ENCODE data around the gene CACNA2D1.
"Not testable (repeated sequence)": the region's sequence is repeated elsewhere in the genome, so short reads cannot be mapped to it uniquely, and the experiment has no call there.

CACNA2D1 gene

GRCh38 chr7:82433507-82433906, 10.1 kb downstream of the CACNA2D1 start:
- DNase-seq, result no peak

- not testable (repeated sequence) for DNase-seq
Observed at GRCh38 chr7:82432743-82433142, 10.8 kb downstream of the CACNA2D1 start.

- DNase-seq, result no peak
Observed at GRCh38 chr7:82430500-82431465, 12.8 kb downstream of the CACNA2D1 start.

GRCh38 chr7:82429408-82429807, 14.2 kb downstream of the CACNA2D1 start:
- no peak for DNase-seq

- DNase-seq, result no peak
Observed at GRCh38 chr7:82428186-82428961, 15.2 kb downstream of the CACNA2D1 start.

- DNase-seq, result no peak
Observed at GRCh38 chr7:82423446-82423845, 20.1 kb downstream of the CACNA2D1 start.

GRCh38 chr7:82419200-82419599, 24.4 kb downstream of the CACNA2D1 start:
- DNase-seq, result no peak

GRCh38 chr7:82417898-82418297, 25.7 kb downstream of the CACNA2D1 start:
- no peak for DNase-seq

GRCh38 chr7:82416402-82416801, 27.2 kb downstream of the CACNA2D1 start:
- no peak for DNase-seq

GRCh38 chr7:82414389-82414788, 29.2 kb downstream of the CACNA2D1 start:
- no peak for DNase-seq

GRCh38 chr7:82413237-82413636, 30.3 kb downstream of the CACNA2D1 start:
- peak; percentile 23 for DNase-seq

- DNase-seq, result no peak
Observed at GRCh38 chr7:82411732-82412131, 31.8 kb downstream of the CACNA2D1 start.

- DNase-seq, result peak; percentile 63
Observed at GRCh38 chr7:82410461-82410860, 33.1 kb downstream of the CACNA2D1 start.

- no peak for DNase-seq
Observed at GRCh38 chr7:82406937-82407336, 36.6 kb downstream of the CACNA2D1 start.

GRCh38 chr7:82405301-82405700, 38.3 kb downstream of the CACNA2D1 start:
- DNase-seq, result no peak

- DNase-seq, result no peak
Observed at GRCh38 chr7:82404652-82405051, 38.9 kb downstream of the CACNA2D1 start.

GRCh38 chr7:82404094-82404493, 39.5 kb downstream of the CACNA2D1 start:
- no peak for DNase-seq

GRCh38 chr7:82397879-82398524, 45.6 kb downstream of the CACNA2D1 start:
- DNase-seq, result no peak

GRCh38 chr7:82396343-82396742, 47.2 kb downstream of the CACNA2D1 start:
- peak; percentile 15 for DNase-seq

GRCh38 chr7:82395147-82395546, 48.4 kb downstream of the CACNA2D1 start:
- DNase-seq, result no peak

GRCh38 chr7:82393840-82394220, 49.7 kb downstream of the CACNA2D1 start:
- no peak for DNase-seq

GRCh38 chr7:82393076-82393839, 50.3 kb downstream of the CACNA2D1 start:
- no peak for DNase-seq

- DNase-seq, result no peak
Observed at GRCh38 chr7:82390936-82391335, 52.6 kb downstream of the CACNA2D1 start.
